Fibroblast of lung (primary cell): ENCODE data around the gene LBR.

ENCODE experiments used
- CTCF ChIP-seq, 2 donors: IDR thresholded peaks in 1 of 2; conservative IDR thresholded peaks in 1 of 2; 1 replicate in 1 of 2; 2 replicates in 1 of 2; pipeline ENCODE4 v1.5.1; 2011 to 2012; ENCODE audit warnings: low read length in 2 of 2, control low read depth in 1 of 2, inconsistent platforms in 1 of 2, low read depth in 1 of 2, mild to moderate bottlenecking in 1 of 2
- EZH2 ChIP-seq: IDR thresholded peaks from 2 replicates; pipeline ENCODE4 v1.5.1; 2012; ENCODE audit warnings: low read length, control low read depth, mild to moderate bottlenecking; ENCODE audit errors: missing control alignments

- TF ChIP-seq CTCF (conservative IDR thresholded peaks at IDR 0.05 in 1 of 2, IDR thresholded peaks at IDR 0.05 in 1 of 2; ENCODE audit: low read depth in 1 of 2, low read length in 2 of 2): no peak
- TF ChIP-seq EZH2: no peak
These were observed 8.1 kb upstream of the LBR start for GRCh38 chr1:225435957-225436392.
